HCT116 (cell line): ENCODE measurements around the gene LHFPL6. TPM values are rescaled to one million over a fixed set of nuclear protein-coding genes. Genes with fewer than 3 reads are reported as not detected.

ENCODE experiments used
- ATAC-seq: fragments of 200-7000 bp; cut with Tn5 transposase; 2 replicates; pipeline ENCODE4 v1.9.1; 2020; ENCODE audit warnings: mild to moderate bottlenecking, moderate library complexity
- BruUV-seq: library from RNA; stranded (reverse); fragments of 400-500 nt; replicated peaks from 2 replicates; lab custom pipeline; 2021; lab: Mats Ljungman, UMichigan
- CTCF ChIA-PET: fragments of 300-600 bp; sonication (Branson Sonifier 250); formaldehyde crosslinking; loops from one replicate; lab custom pipeline; 2021; ENCODE audit warnings: antibody characterized with exemption; lab: Charles Lee
- POLR2A ChIA-PET: fragments of 300-600, 350-600 bp; sonication (Branson Sonifier 250); formaldehyde crosslinking; loops from one replicate; lab custom pipeline; 2021; ENCODE audit warnings: antibody characterized with exemption; lab: Charles Lee
- RAD21 ChIA-PET, 2 experiments: fragments of 300-600 bp; sonication (Branson Sonifier 250); formaldehyde crosslinking; loops; one replicate each; lab custom pipeline; 2023; ENCODE audit warnings: low total read pairs in 2 of 2; ENCODE audit not compliant: uncharacterized antibody in 2 of 2, unreplicated experiment in 2 of 2, low non-redundant PET in 1 of 2; lab: Charles Lee
- DNase-seq: peaks from one replicate; pipeline ENCODE4 v3.0.0-alpha.2; 2010; ENCODE audit warnings: low read depth, low spot score
- H2AFZ ChIP-seq: fragments of 200-600 bp; shearing (Covaris generic), sonication (generic); 2 replicates; pipeline ENCODE4 v1.6.1; 2017; ENCODE audit warnings: low read depth, mixed run types, mixed read lengths, antibody characterized with exemption, low read length; ENCODE audit not compliant: poor library complexity, severe bottlenecking
- H3K27ac ChIP-seq: 2 replicates; pipeline ENCODE4 v1.5.1; 2012; ENCODE audit warnings: low read depth, low read length
- H3K27me3 ChIP-seq: fragments of 200-600 bp; sonication (generic); 2 replicates; pipeline ENCODE4 v1.6.1; 2016; ENCODE audit warnings: mixed run types, low read length, mixed read lengths; ENCODE audit not compliant: insufficient read depth
- H3K36me3 ChIP-seq, 2 experiments: fragments of 200-500 bp in 1 of 2; fragments of 200-600 bp in 1 of 2; sonication (Bioruptor generic) in 1 of 2; sonication (generic) in 1 of 2; 2 replicates each; pipeline versions ENCODE4 v1.5.1 to v1.6.1; 2014 to 2016; ENCODE audit warnings: low read length in 2 of 2, inconsistent platforms in 1 of 2, mixed read lengths in 1 of 2, mixed run types in 1 of 2; ENCODE audit not compliant: insufficient read depth in 2 of 2, control insufficient read depth in 1 of 2
- H3K4me1 ChIP-seq, 2 experiments: fragments of 200-600 bp in 1 of 2; sonication (generic) in 1 of 2; 2 replicates each; pipeline versions ENCODE4 v1.5.1 to v1.6.1; 2012 to 2017; ENCODE audit warnings: low read length in 2 of 2, inconsistent platforms in 1 of 2, mild to moderate bottlenecking in 1 of 2, mixed read lengths in 1 of 2, mixed run types in 1 of 2, moderate library complexity in 1 of 2; ENCODE audit not compliant: insufficient read depth in 2 of 2, control insufficient read depth in 1 of 2
- H3K4me2 ChIP-seq: fragments of 200-600 bp; sonication (generic); 2 replicates; pipeline ENCODE4 v1.6.1; 2017; ENCODE audit warnings: mixed run types, low read length, mixed read lengths
- H3K4me3 ChIP-seq, 2 experiments: fragments of 200-600 bp in 1 of 2; sonication (generic) in 1 of 2; replicated peaks in 1 of 2; 2 replicates each; pipeline ENCODE4 v1.5.1; 2011 to 2016; ENCODE audit warnings: low read length in 2 of 2, control low read depth in 1 of 2, low read depth in 1 of 2, mild to moderate bottlenecking in 1 of 2, mixed read lengths in 1 of 2, mixed run types in 1 of 2
- H3K79me2 ChIP-seq: fragments of 200-600 bp; sonication (generic); 2 replicates; pipeline ENCODE4 v1.6.1; 2017; ENCODE audit warnings: mild to moderate bottlenecking, mixed run types, low read length, moderate library complexity, mixed read lengths; ENCODE audit not compliant: insufficient read depth
- H3K9ac ChIP-seq: fragments of 200-600 bp; sonication (generic); 2 replicates; pipeline ENCODE4 v1.6.1; 2016; ENCODE audit warnings: low read length, mixed read lengths
- H3K9me2 ChIP-seq: fragments of 200-600 bp; sonication (generic), shearing (Covaris generic); 2 replicates; pipeline ENCODE4 v1.6.1; 2017; ENCODE audit warnings: mixed run types, mild to moderate bottlenecking, moderate library complexity; ENCODE audit not compliant: insufficient read depth
- H3K9me3 ChIP-seq, 2 experiments: fragments of 200-500 bp in 1 of 2; fragments of 200-600 bp in 1 of 2; sonication (Bioruptor generic) in 1 of 2; sonication (generic) in 1 of 2; 2 replicates each; pipeline ENCODE4 v1.6.1; 2014 to 2017; ENCODE audit warnings: low read length in 2 of 2, mixed read lengths in 2 of 2, inconsistent platforms in 1 of 2, low read depth in 1 of 2, mild to moderate bottlenecking in 1 of 2, mixed run types in 1 of 2, moderate library complexity in 1 of 2; ENCODE audit not compliant: control insufficient read depth in 1 of 2, insufficient read depth in 1 of 2
- H4K20me1 ChIP-seq: fragments of 200-600 bp; sonication (generic), shearing (Covaris generic); 2 replicates; pipeline ENCODE4 v1.6.1; 2017; ENCODE audit warnings: mixed run types, mild to moderate bottlenecking, moderate library complexity; ENCODE audit not compliant: insufficient read depth
- CBX3 ChIP-seq: IDR thresholded peaks from 2 replicates; pipeline ENCODE4 v1.6.1; 2012; ENCODE audit warnings: low read depth
- CEBPB ChIP-seq: IDR thresholded peaks from 2 replicates; pipeline ENCODE4 v1.6.1; 2012; ENCODE audit warnings: low read depth
- CTCF ChIP-seq, 3 experiments: fragments of 200-600 bp in 1 of 3; sonication (generic) in 1 of 3; IDR thresholded peaks in 2 of 3; conservative IDR thresholded peaks in 1 of 3; 2 replicates each; pipeline ENCODE4 v1.5.1; 2012 to 2017; ENCODE audit warnings: low read depth in 2 of 3, low read length in 2 of 3, antibody characterized with exemption in 1 of 3, borderline replicate concordance in 1 of 3, control low read depth in 1 of 3, mild to moderate bottlenecking in 1 of 3, mixed read lengths in 1 of 3, mixed run types in 1 of 3, moderate library complexity in 1 of 3; ENCODE audit not compliant: insufficient read depth in 1 of 3
- EGR1 ChIP-seq: IDR thresholded peaks from 2 replicates; pipeline ENCODE4 v1.6.1; 2012; ENCODE audit warnings: low read depth
- EZH2 ChIP-seq: fragments of 200-600 bp; sonication (generic); IDR thresholded peaks from 2 replicates; pipeline ENCODE4 v1.6.1; 2017; ENCODE audit warnings: antibody characterized with exemption, mixed run types
- REST ChIP-seq: IDR thresholded peaks from 2 replicates; pipeline ENCODE4 v1.6.1; 2012; ENCODE audit warnings: low read depth
- SIN3A ChIP-seq: IDR thresholded peaks from 2 replicates; pipeline ENCODE4 v1.6.1; 2012; ENCODE audit warnings: low read depth
- YY1 ChIP-seq: IDR thresholded peaks from 2 replicates; pipeline ENCODE4 v1.6.1; 2011; ENCODE audit warnings: low read length, low read depth, moderate library complexity, mild to moderate bottlenecking; ENCODE audit not compliant: insufficient replicate concordance; ENCODE audit errors: extremely low read depth
- intact Hi-C: fragments of 100-400 bp; cut with micrococcal nuclease; formaldehyde crosslinking; loops from 2 replicates; pipeline ENCODE4 v1.10.0; 2022
- total RNA-seq: library from RNA; stranded (reverse); gene quantifications from one replicate; pipeline ENCODE4 v1.2.1, GENCODE V29; 2021; ENCODE audit not compliant: unreplicated experiment
- TF ChIP-seq, protein P1 (sequence below): IDR thresholded peaks from 2 replicates; pipeline ENCODE4 v1.6.1; 2011; ENCODE audit warnings: mild to moderate bottlenecking, low read length, moderate library complexity; ENCODE audit not compliant: insufficient replicate concordance; ENCODE audit errors: extremely low read depth

LHFPL6 gene
- total RNA-seq, 1 experiment from 2014 or later, result 0.22 TPM

DNA sequence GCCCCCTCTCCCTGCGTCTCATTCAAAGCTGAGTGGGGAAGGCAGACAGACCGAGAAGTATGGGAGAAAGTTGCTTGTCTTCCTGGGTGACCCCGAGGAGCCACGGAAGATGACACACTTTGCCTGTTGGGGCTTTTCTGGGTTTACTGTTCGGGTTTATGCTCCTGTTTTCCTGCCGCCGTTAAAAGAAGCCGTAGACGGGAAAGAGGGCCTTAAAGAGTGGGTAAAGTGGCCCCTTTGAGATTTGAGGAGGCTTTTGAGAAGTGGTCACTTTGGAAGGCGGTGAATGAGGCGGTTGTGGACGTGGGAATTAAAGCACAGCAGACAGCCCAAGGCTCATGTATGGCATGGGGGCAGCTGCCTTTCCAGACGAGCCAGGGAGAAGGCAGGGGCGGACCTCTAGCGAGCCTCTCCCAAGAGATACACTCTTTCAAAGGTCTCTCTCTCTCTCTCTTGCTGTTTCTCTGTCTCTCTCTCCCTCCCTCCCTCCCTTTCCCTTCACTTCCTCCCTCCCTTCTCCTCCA, 493 bp upstream of the LHFPL6 start:
- no peak overlapping the region for H3K27ac ChIP-seq
- ChIA-PET POLR2A (no interaction called here), CTCF (interaction anchor here (1.4 to 3.5 kb wide), 2 partner anchors 9 to 13 kb away, joined by 7 to 21 read pairs; no protein-coding TSS in a partner anchor), RAD21 (no interaction called here)
- H3K9me3 ChIP-seq, result no peaks in the 10 kb centered on the region
- H3K4me3 ChIP-seq, result peak overlapping the region; percentile 40 to 52; a peak in 3 of 4 replicates
- peaks cover 37% of the 10 kb centered on the region for H3K27me3 ChIP-seq
- no peaks in the 10 kb centered on the region for H4K20me1 ChIP-seq
- no peaks in the 10 kb centered on the region for H3K79me2 ChIP-seq
- no peaks in the 10 kb centered on the region for H3K36me3 ChIP-seq
- ATAC-seq (no peak; the same call in 1 of the 2 replicates), DNase-seq (no peak)
- BruUV-seq, result no TSS peak
- no peak overlapping the region for H3K9ac ChIP-seq
- no peaks in the 10 kb centered on the region for H3K9me2 ChIP-seq
- peak overlapping the region; percentile 74 for H3K4me2 ChIP-seq
- peaks cover 0 to 3% of the 10 kb centered on the region in 2 experiments; a peak in 1 of 4 replicates for H3K4me1 ChIP-seq
- H2AFZ ChIP-seq, result no peak overlapping the region
- TF ChIP-seq, protein P1, sequence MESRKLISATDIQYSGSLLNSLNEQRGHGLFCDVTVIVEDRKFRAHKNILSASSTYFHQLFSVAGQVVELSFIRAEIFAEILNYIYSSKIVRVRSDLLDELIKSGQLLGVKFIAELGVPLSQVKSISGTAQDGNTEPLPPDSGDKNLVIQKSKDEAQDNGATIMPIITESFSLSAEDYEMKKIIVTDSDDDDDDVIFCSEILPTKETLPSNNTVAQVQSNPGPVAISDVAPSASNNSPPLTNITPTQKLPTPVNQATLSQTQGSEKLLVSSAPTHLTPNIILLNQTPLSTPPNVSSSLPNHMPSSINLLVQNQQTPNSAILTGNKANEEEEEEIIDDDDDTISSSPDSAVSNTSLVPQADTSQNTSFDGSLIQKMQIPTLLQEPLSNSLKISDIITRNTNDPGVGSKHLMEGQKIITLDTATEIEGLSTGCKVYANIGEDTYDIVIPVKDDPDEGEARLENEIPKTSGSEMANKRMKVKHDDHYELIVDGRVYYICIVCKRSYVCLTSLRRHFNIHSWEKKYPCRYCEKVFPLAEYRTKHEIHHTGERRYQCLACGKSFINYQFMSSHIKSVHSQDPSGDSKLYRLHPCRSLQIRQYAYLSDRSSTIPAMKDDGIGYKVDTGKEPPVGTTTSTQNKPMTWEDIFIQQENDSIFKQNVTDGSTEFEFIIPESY, result no peak
- TF ChIP-seq EZH2 (no peak), CEBPB (no peak), CBX3 (no peak), REST (no peak), CTCF (IDR thresholded peaks at IDR 0.05 in 2 of 3, conservative IDR thresholded peaks at IDR 0.05 in 1 of 3; ENCODE audit: borderline replicate concordance in 1 of 3, insufficient read depth in 1 of 3, low read depth in 2 of 3, low read length in 2 of 3) (no peak), YY1 (no peak), EGR1 (no peak), SIN3A (no peak)
- intact Hi-C loops, result no loop called here
